ENCODE data around the gene SLC49A4.

GRCh38 chr3:122903171-122903570 is 108.3 kb downstream of the SLC49A4 start:
- TF ChIP-seq, protein P1, sequence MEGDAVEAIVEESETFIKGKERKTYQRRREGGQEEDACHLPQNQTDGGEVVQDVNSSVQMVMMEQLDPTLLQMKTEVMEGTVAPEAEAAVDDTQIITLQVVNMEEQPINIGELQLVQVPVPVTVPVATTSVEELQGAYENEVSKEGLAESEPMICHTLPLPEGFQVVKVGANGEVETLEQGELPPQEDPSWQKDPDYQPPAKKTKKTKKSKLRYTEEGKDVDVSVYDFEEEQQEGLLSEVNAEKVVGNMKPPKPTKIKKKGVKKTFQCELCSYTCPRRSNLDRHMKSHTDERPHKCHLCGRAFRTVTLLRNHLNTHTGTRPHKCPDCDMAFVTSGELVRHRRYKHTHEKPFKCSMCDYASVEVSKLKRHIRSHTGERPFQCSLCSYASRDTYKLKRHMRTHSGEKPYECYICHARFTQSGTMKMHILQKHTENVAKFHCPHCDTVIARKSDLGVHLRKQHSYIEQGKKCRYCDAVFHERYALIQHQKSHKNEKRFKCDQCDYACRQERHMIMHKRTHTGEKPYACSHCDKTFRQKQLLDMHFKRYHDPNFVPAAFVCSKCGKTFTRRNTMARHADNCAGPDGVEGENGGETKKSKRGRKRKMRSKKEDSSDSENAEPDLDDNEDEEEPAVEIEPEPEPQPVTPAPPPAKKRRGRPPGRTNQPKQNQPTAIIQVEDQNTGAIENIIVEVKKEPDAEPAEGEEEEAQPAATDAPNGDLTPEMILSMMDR (IDR thresholded peaks at IDR 0.05; ENCODE audit: poor library complexity): no peak
- TF ChIP-seq EZH2 (IDR thresholded peaks at IDR 0.05; ENCODE audit: borderline replicate concordance) (no peak), EZH2phosphoT487 (IDR thresholded peaks at IDR 0.05; ENCODE audit: low read depth, severe bottlenecking, unreplicated experiment) (no peak)

All from hepatocyte (in vitro differentiated cells).